Activated CD4-positive, alpha-beta T cell treated with anti-CD3 and anti-CD28 coated beads, Interleukin-2, amount 50 U/mL, for 1 hour (primary cell): ENCODE results near the gene KIRREL3.
A peak's percentile ranks its signal among the peaks of the same experiment; 100 is the strongest.

Experiments used
- DNase-seq: peaks from one replicate; pipeline ENCODE4 v3.0.0-alpha.2; 2020

KIRREL3 gene

GRCh38 chr11:126592496-126593410, 407.8 kb downstream of the KIRREL3 start:
- DNase-seq, result no peak

- DNase-seq, result no peak
Measured at GRCh38 chr11:126591966-126592489, 408.5 kb downstream of the KIRREL3 start.

GRCh38 chr11:126589492-126589803, 411.1 kb downstream of the KIRREL3 start:
- DNase-seq, result no peak

- DNase-seq, result no peak
Measured at GRCh38 chr11:126588630-126589491, 411.7 kb downstream of the KIRREL3 start.

GRCh38 chr11:126587541-126587940, 413.0 kb downstream of the KIRREL3 start:
- DNase-seq, result no peak

- no peak for DNase-seq
Measured at GRCh38 chr11:126585774-126586491, 414.6 kb downstream of the KIRREL3 start.

- no peak for DNase-seq
Measured at GRCh38 chr11:126585388-126585773, 415.2 kb downstream of the KIRREL3 start.

GRCh38 chr11:126583594-126584427, 416.8 kb downstream of the KIRREL3 start:
- DNase-seq, result no peak

GRCh38 chr11:126583101-126583500, 417.5 kb downstream of the KIRREL3 start:
- DNase-seq, result no peak

GRCh38 chr11:126581871-126582648, 418.5 kb downstream of the KIRREL3 start:
- DNase-seq, result no peak

- DNase-seq, result no peak
Measured at GRCh38 chr11:126578426-126578825, 422.1 kb downstream of the KIRREL3 start.

- no peak for DNase-seq
Measured at GRCh38 chr11:126578021-126578420, 422.5 kb downstream of the KIRREL3 start.

- no peak for DNase-seq
Measured at GRCh38 chr11:126575849-126576248, 424.7 kb downstream of the KIRREL3 start.

- DNase-seq, result no peak
Measured at GRCh38 chr11:126573325-126573978, 427.1 kb downstream of the KIRREL3 start.

- DNase-seq, result no peak
Measured at GRCh38 chr11:126570489-126570888, 430.1 kb downstream of the KIRREL3 start.

GRCh38 chr11:126567419-126567818, 433.2 kb downstream of the KIRREL3 start:
- DNase-seq, result no peak

GRCh38 chr11:126564566-126564965, 436.0 kb downstream of the KIRREL3 start:
- no peak for DNase-seq

GRCh38 chr11:126561327-126561893, 439.2 kb downstream of the KIRREL3 start:
- peak; percentile 3 for DNase-seq

GRCh38 chr11:126560221-126560620, 440.3 kb downstream of the KIRREL3 start:
- no peak for DNase-seq
